GM12878 (cell line): ENCODE results near the gene KANSL3.

Source experiments
- MXI1 ChIP-seq: fragments of 150-350 bp; IDR thresholded peaks from 2 replicates; pipeline ENCODE4 v1.6.1; 2011; ENCODE audit warnings: low read depth, mild to moderate bottlenecking, inconsistent platforms, low read length, improper control_type of control experiment
- POLR2AphosphoS5 ChIP-seq: IDR thresholded peaks from 2 replicates; pipeline ENCODE4 v1.6.1; 2011; ENCODE audit warnings: mild to moderate bottlenecking, low read length, inconsistent platforms
- REST ChIP-seq: IDR thresholded peaks from 2 replicates; pipeline ENCODE4 v1.6.1; 2012; ENCODE audit warnings: mild to moderate bottlenecking, low read depth, low read length
- TF ChIP-seq, protein P1 (sequence below), 3 experiments: IDR thresholded peaks in 2 of 3; conservative IDR thresholded peaks in 1 of 3; 2 replicates each; pipeline ENCODE4 v1.5.1; 2011; ENCODE audit warnings: low read depth in 3 of 3, low read length in 3 of 3, mild to moderate bottlenecking in 3 of 3, control low read depth in 2 of 3, moderate library complexity in 2 of 3, inconsistent platforms in 1 of 3, mixed read lengths in 1 of 3; ENCODE audit not compliant: control insufficient read depth in 2 of 3, insufficient read depth in 1 of 3; ENCODE audit errors: extremely low read depth in 1 of 3

DNA sequence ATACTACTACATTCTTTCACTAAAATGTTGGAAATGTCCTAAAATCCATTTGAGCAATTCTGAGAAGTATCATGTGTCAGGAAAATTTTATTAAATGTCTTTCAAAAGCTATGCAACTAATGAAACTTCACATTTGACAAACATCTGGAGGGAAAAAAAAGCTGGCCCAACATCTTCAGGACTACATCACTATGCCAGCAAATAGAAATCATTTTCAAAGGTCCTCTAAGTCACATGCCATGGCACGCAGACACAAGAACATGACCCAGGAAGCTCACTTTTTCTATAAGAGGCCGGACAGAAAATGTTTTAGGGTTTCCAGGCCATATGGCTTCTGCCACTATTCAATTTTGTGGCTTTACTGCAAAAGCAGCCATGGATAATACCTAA, 11.6 kb downstream of the KANSL3 start:
- TF ChIP-seq MXI1 (no peak), REST (no peak), POLR2AphosphoS5 (no peak)
- TF ChIP-seq, protein P1, sequence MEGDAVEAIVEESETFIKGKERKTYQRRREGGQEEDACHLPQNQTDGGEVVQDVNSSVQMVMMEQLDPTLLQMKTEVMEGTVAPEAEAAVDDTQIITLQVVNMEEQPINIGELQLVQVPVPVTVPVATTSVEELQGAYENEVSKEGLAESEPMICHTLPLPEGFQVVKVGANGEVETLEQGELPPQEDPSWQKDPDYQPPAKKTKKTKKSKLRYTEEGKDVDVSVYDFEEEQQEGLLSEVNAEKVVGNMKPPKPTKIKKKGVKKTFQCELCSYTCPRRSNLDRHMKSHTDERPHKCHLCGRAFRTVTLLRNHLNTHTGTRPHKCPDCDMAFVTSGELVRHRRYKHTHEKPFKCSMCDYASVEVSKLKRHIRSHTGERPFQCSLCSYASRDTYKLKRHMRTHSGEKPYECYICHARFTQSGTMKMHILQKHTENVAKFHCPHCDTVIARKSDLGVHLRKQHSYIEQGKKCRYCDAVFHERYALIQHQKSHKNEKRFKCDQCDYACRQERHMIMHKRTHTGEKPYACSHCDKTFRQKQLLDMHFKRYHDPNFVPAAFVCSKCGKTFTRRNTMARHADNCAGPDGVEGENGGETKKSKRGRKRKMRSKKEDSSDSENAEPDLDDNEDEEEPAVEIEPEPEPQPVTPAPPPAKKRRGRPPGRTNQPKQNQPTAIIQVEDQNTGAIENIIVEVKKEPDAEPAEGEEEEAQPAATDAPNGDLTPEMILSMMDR (IDR thresholded peaks at IDR 0.05 in 2 of 3, conservative IDR thresholded peaks at IDR 0.05 in 1 of 3; ENCODE audit: control insufficient read depth in 2 of 3, extremely low read depth in 1 of 3, insufficient read depth in 1 of 3, low read depth in 3 of 3, low read length in 3 of 3), result no peak
